ENCODE measurements around the gene HNRNPLL.

Gene HNRNPLL

DNA sequence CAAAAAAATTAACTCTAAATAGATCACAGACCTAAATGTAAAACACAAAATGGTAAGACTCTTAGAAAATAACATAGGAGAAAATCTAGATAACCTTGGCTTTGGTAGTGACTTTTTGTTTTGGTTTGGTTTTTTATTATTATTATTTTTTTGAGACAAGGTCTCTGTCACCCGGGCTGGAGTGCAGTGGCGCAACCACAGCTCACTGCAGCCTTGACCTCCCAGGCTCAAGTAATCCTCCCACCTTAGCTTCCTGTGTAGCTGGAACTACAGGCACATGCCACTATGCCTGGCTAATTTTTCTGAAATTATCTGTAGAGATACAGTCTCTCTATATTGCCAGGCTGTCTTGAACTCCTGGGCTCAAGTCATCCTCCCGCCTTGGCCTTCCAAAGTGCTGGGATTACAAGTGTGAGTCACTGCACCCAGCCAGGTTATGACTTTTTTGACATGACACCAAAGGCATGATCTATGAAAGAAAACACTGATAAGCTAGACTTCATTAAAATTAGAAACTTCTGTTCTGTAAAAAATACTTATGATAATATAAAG is 88.0 kb downstream of the HNRNPLL start:
- TF ChIP-seq, protein P1, sequence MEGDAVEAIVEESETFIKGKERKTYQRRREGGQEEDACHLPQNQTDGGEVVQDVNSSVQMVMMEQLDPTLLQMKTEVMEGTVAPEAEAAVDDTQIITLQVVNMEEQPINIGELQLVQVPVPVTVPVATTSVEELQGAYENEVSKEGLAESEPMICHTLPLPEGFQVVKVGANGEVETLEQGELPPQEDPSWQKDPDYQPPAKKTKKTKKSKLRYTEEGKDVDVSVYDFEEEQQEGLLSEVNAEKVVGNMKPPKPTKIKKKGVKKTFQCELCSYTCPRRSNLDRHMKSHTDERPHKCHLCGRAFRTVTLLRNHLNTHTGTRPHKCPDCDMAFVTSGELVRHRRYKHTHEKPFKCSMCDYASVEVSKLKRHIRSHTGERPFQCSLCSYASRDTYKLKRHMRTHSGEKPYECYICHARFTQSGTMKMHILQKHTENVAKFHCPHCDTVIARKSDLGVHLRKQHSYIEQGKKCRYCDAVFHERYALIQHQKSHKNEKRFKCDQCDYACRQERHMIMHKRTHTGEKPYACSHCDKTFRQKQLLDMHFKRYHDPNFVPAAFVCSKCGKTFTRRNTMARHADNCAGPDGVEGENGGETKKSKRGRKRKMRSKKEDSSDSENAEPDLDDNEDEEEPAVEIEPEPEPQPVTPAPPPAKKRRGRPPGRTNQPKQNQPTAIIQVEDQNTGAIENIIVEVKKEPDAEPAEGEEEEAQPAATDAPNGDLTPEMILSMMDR (IDR thresholded peaks at IDR 0.05; ENCODE audit: borderline replicate concordance, control extremely low read depth, extremely low read depth, insufficient read depth, missing control alignments) = no peak
- in situ Hi-C loops (cut with MboI; ENCODE audit: low sequenced_read_pairs, unreplicated experiment) = no loop called here
- no peak for DNase-seq (ENCODE audit: low spot score)

DNA sequence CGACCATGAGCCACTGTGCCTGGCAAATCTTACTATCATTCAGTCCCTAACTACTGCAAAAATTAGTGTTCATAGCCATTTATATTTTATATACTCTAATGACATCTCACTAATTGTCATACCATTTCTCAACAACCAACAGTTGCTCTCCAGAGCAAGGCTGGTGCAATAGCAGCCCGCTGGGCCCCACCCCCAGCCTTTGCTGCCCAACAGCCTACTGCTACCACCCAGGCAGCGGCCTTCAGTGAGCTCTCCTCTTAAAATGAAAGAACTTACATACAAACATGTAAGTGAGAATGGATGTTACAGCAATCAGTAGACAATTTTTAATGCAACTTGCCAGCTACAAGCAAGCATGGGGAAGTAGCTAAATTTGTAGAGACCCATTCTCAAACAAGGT is 90.5 kb downstream of the HNRNPLL start:
- DNase-seq (ENCODE audit: low spot score) = no peak
- in situ Hi-C loops (cut with MboI; ENCODE audit: low sequenced_read_pairs, unreplicated experiment) = no loop called here
- TF ChIP-seq, protein P1 (IDR thresholded peaks at IDR 0.05; ENCODE audit: borderline replicate concordance, control extremely low read depth, extremely low read depth, insufficient read depth, missing control alignments) = no peak
